NCI-H1694 (cell line): ENCODE results near the gene UQCR10.
"Not testable (repeated sequence)": the region's sequence is repeated elsewhere in the genome, so short reads cannot be mapped to it uniquely, and the experiment has no call there.

Source experiments
- DNase-seq: peaks from one replicate; lab custom pipeline; 2025; lab: John Stamatoyannopoulos, UW

The UQCR10 gene

DNA sequence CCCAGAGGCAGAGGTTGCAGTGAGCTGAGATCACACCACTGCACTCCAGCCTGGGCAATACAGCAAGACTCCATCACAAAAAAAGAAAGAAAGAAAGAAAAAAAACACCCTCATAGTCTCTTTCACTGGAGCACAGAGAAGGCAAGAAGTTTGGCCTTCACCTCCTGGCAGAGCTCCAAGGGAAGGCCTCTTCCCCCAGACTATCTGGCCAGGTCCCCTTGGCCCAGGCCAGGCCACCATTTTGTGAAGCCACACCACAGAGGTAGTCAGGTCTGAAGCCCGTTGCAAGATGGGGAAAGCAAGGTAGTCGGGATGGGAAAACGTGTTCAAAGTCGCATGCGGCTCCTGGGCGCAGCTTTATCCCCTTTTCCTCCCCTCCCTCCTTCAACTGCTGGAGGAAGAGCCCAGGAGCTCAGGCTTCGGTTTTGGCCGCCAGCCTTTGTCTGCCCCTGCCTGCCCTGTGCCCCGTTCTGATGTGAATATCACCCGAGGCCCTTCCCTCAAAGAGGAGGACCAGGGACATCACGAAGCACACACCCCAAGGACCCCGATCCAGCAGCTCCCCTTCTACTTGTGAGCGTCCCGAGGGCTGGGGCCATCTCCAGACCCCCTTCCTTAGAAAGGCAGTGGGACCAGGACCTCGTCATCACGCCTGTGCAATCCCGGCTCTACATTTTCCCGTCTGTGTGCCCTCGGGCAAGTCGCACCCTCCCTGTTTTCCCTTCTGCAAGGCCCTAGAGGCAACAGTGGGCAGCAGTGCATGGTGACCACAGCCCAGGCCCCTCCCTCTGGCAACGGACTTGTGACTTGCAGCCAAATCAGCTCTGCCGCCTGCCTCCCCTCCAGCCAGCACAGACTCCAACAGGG lies 29.7 kb upstream of the UQCR10 start:
- no peak for DNase-seq

DNA sequence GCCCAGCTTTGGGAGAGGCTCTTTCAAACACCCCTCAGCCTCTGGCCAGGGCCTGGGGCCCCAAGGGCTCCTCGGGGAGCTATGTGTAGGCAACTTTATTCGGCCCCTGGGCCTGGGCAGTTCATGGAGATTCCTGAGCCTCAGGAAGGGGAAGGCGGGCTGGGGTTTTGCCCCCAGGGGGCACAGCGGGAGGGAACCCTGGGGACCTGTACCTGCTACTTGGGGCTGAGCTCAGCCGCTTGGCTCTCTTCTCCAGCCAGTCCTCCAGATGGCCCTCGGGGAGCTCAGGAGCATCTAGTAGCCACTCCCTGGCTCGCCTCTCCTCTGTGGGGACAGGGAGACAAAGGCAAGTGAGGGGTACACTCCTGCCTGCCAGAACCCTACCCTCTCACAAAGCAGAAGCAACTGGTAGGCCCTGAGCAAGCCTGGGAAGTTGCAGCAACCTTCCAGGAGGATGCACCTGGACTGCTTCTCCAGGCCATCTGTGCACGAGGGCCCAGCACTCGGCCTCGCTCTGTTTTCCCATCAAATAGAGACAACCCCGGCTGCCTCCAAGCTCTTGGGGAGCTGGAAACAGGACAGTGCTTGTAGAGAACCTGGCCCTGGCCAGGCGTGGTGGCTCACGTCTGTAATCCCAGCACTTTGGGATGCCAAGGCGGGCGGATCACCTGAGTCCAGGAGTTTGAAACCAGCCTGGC lies 28.9 kb upstream of the UQCR10 start:
- no peak for DNase-seq

DNA sequence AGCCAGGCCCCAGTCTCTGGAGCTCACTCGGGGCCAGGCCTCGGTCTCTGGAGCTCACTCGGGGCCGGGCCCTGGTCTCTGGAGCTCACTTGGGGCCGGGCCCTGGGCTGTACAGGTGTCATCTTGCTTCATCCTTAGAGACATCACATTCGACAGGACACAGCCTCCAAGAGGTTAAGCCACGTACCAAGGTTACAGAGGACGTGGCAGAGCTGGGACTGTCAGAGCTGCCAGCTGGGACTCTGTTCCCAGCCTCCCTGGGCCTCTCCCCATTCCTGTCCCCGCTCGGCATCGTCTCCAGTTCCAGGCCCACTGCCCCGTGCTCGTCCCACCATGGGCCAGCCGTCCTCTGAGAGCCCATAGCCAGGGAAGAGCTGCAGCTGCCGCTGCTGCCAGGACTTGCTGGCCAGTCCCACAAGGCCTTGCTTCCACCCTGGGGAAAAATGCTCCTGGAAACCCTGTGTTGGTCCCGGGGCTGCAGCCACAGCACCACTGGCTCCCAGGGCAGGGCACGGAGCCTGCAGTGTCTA lies 27.8 kb upstream of the UQCR10 start:
- no peak for DNase-seq

DNA sequence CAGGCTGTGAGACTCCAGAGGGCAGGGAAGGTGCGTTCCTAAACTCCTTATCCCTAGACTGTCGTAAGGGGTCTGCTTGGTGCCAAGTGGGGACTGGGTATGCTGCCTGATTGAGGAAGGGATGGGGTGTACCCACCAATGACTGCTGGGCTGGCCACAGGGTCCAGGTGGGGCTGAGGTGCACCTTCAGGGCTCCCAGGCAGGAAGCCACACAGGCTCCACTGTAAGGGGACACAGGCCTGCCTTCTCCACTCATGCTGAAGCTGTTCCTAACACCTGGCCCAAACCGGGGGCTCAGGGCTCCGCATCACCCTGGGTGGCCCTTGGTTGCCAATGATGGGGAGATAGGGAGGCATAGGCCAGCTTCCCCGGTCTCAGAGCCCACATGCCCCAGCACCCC lies 27.0 kb upstream of the UQCR10 start:
- no peak for DNase-seq

DNA sequence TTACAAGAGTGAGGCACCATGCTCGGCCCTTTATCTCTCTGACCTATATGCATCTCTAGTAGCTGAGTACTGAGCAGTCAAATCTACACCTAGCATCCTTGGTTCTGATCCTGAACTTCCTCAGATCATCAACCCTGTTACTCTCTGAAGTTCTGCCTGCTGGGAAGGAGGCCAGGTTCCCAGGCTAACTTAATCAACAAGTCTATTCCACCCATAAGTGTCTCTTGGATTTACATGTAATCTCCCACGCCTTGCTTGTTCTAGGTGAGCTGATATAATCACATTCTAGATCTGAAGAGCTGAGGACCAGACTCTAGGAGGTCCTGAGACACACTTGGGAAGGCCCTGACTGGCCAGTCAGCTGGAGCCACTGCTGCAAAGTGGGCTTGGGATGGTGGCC lies 25.2 kb upstream of the UQCR10 start:
- no peak for DNase-seq

DNA sequence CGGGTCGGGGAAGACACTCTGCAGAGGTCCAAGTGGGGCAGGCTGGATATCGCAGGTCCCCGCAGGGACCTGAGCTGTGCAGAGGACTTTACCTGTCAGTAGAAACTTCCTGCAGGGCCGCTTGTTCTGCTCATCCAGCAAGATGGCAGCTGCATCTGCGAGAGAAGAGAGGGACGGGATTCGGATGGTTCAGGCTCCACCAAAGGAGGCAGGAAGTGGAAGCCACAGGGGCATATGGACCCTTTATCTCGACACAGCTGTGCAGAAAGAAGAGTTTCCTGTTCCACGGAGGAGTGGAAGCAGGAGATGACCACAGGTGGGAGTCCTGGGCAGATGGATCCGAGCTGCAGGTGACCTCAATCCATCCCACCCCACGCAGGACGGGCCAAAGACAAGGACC lies 24.8 kb upstream of the UQCR10 start:
- DNase-seq: no peak

DNA sequence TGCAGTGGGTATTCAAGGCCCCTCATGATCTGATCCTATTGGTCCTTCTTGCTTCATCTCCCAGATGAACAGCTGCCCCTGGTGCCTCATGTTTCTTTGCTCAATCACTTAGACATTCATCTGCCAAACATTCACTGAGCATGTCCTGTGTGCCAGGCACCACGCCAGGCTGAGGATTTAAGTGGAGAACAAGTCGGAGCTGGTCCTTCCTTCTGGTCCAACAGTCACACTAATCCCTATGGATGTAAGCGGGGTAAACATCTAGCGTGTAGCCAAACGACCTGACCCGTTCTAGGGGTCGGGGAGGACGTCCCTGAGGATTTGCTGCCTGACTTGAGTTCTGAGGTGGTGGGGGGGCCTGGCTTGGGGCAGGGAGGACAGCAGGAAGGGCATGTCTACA lies 22.3 kb upstream of the UQCR10 start:
- DNase-seq: peak; percentile 97

DNA sequence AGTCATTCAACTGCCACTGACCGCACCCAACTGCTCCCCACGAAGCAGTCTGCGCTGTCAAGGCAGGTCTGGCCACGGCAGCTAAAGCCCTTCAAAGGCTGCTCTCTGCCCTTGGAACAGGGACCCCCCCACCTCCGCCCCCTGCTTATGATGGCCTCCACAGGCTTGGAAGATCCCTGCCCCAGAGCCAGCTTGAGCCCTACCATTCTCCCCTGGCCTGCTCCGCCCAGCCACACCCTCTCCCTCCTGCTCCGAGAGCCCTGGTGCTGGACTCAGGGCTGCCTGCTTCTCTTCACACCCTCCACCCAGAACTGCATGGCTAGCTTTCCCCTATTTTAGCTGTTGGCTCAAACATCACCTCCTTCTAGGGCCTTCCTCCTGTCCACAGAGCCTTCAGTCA lies 19.3 kb upstream of the UQCR10 start:
- DNase-seq: no peak

DNA sequence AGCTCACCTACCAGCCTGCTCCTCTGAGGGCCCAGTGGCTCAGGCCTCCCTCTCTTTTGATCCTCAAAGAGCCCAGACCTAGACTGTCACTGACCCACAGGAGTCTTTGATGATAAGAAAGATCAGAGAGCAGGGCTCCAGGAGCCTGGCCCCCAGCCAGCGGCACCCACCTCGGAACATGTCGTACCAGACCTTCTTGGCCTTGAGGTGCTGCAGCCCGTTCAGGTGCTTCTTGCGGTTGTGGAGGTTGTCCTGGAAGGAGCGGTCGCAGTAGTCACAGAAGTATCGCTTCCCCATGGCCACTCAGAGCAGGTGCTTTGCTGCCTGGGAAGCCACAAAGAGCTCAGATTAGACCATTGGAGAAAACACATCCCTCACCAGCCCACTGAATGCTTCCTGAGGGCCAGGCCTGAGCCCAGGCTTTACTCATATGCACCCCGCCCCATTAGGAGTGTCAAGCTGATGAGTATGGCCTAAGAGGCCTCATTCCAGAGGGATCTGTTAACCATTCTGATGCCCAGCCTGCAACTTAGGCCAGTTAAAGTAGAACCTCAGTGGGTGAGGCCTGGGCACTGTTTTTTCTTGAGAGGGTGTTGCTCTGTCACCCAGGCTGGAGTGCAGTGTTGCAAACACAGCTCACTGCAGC lies 18.8 kb upstream of the UQCR10 start:
- no peak for DNase-seq

DNA sequence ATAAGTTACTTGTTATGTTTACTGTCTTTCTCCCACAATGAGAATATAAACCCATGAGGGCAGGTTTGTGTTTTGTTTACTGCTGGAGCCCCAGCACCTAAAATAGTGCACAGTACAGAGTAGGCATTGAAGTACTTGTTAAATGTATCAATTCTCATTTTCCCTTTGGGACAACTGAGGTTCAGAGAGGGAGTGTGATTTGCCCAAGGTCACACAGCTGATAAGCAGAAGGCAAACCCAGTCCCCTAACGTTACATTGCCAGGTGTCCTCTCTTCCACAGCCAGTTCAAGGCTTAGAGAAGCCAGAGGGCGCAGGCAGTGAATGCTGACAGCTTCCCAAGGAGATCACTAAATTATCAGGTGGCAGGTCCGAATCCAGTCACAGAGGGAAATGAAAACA lies 17.1 kb upstream of the UQCR10 start:
- no peak for DNase-seq

DNA sequence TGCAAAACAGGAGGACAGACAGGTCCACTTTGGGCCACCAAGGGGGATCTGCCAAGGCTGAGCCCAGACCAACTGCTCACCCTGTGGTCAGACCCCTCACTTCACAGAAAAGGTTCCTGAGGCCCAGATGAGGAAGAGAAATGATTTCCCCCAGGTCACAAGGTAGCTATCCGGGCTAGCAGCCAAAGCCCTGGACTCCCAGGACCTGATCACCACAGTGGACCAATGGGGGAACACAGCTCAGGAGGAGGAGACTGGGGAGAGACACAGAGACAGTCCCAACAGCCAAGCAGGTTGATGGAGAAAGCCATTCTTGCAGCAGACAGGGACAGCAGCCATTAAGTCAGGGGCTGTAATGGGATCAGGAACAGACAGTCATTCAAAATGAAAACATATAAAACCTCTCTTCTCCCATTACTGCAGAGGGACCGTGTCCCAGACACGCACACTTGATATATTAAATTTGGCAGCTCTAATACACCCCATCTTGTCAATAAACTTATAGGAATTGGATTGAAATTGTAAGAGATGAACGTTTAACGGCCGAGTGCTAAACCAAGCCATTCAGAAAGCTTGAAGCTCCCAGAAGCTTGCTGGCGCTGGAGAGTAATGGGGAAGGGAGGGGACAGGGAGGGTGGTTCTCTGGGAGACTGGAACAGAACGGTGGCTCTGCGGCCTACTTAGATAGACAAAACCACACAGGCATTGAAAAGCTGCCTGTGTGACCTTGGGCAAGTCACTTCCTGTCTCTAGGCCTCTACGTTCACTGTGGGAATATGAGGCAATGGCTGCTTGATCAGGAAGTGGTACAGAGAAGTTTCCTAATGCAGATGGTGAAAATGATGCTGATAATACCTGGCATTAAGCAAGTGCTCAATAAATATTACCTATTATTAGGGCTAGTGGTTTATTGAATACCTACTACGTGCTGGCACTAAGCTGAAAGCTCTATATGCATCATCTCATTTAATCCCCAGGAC lies 16.3 kb upstream of the UQCR10 start:
- DNase-seq: no peak

DNA sequence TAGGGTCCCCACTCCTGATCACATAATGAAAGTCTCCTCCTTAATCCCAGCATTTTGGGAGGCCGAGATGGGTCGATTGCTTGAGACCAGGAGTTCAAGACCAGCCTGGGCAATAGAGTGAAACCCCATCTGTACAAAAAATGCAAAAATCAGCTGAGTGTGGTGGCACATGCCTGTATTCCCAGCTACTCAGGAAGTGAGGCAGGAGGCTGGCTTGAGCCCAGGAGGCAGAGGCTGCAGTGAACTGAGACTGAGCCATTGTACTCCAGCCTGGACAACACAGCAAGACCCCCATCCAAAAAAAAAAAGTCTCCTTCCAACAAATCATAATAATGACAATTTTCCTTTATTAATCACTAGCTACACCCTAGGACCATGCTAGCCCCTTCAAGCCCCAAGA lies 15.5 kb upstream of the UQCR10 start:
- DNase-seq: no peak

DNA sequence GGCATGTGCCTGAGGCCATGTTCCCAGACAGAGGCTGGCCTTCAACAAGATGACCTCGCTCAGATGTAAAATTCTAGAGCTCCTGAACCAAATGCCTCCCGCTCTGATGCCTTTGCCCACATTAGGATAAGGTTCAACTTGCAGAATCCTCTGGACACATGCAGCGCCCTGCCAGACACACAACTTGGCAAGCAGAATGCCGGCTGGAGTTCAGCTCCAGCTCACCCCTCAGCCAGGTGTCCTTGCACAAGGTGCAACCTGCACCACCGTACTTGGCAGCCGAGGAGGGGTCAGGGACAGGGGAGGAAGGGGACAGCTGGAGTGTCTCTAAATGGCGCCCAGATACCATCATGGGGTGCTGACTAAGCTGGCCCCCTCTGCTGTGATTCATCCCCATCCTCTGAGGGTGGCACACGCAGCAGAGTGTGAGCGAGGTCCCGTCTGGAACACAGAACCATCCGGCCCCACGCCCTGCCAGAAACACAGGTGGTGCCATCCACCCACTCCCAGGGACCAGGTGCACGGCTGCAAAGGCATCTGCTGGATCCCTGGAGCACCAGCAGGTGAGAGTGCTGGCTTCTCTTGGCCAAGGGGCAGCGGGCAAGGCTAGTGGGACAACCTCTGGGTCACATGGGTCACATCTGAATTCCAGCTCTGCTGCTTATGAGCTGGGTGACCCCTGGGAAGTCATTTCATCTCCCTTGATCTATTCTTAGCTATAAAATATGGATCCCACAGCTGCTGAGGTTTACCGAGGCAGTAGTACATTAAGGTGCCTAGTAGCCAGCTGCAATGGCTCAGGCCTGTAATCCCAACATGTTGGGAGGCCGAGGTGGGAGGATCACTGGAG lies 13.1 kb upstream of the UQCR10 start:
- DNase-seq: no peak

DNA sequence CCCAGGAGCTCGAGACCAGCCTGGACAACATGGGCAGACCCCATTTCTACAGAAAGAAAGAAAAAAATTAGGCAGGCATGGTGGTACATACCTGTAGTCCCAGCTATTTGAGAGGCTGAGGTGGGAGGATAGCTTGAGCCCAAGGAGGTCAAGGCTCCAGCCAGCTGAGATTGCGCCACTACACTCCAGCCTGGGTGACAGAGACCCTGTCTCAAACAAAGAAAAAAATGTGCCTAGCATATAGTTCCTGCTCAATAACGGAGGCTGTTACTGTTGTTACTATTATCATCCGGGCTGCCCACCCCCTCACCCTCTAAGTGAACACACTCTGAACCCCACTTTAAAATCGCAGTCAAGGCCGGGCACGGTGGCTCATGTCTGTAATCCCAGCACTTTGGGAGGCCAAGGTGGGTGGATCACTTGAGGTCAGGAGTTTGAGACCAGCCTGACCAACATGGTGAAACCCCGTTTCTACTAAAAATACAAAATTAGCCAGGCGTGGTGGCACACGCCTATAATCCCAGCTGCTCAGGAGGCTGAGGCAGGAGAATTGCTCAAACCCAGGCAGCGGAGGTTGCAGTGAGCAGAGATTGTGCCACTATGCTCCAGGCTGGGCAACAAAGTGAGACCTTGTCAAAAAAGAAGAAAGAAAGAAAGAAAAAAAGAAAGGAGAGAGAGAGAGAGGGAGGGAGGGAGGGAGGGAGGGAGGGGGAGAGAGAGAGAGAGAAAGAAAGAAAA lies 12.3 kb upstream of the UQCR10 start:
- DNase-seq: not testable (repeated sequence)

DNA sequence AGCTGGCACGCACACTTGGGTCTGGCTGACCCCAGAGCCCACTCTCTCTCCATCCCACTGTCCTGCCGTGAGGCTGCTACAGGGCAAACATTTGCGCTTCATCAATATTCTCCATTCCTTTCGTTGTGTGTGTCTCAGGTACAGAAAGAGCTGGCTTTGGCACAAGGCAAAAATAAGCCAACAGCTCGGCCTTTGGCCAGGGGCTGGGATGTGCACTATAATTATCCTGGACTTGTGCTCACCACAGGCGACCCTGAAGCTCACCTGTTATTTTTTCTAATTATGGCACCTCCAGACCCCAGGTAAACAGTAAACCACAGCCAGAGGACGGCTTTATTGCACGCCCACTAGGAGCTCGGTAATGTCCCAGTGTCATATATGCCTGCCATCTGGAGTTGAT lies 11.3 kb upstream of the UQCR10 start:
- no peak for DNase-seq

DNA sequence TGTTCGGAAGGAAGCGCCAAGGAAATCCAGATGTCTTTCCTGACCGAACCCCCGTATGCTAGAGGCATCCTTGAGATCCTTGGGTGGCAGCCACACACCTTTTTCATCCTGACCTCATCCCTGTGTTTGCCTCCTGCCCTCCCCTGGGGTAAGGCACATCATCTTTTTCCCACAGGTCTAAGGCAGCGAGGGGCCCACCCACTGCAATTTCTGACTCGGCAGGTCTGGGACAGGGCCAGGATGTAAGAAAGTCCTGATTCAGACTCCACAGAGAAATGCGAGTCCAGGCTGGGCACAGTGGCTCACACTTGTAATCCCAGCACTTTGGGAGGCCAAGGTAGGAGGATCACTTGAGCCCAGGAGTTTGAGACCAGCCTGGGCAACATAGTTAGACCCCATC lies 10.8 kb upstream of the UQCR10 start:
- no peak for DNase-seq

DNA sequence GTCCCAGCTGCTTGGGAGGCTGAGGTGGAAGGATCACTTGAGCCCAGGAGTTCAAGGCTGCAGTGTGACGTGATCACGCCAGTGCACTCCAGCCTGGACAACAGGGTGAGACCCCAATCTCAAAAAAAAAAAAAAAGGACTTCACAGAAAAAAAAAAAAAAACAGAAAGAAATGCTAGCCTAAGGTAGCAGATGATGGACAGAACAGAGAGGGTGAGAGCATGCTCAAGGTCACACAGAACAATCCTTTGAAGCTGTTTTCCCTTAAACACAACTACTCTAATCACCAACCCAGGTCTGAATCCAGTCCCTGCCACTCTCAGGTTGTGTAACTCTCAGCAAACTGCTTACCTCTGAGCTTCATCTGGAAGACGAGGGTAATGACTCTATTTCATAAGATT lies 10.1 kb upstream of the UQCR10 start:
- DNase-seq: no peak

DNA sequence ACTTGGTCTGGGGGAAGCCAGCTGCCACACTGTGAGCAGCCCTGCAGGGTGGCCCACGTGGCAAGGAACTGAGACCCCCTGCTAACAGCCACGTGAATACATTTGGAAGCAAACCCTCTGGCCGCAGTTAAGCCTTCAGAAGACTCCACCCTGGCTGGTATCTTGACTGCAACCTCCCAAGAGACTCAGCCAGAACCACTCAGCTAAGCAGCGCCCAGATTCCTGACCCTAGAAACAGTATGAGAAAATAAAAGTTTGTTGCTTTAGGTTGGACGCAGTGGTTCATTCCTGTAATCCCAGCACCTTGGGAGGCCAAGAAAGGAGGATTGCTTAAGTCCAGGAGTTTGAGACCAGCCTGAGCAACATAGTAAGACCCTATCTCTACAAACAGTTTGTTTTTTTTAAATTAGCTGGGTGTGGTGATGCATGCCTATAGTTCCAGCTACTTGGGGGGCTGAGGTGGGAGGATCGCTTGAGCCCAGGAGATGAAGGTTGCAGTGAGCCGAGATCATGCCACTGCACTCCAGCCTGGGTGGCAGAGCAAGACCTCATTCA lies 9.0 kb upstream of the UQCR10 start:
- no peak for DNase-seq

DNA sequence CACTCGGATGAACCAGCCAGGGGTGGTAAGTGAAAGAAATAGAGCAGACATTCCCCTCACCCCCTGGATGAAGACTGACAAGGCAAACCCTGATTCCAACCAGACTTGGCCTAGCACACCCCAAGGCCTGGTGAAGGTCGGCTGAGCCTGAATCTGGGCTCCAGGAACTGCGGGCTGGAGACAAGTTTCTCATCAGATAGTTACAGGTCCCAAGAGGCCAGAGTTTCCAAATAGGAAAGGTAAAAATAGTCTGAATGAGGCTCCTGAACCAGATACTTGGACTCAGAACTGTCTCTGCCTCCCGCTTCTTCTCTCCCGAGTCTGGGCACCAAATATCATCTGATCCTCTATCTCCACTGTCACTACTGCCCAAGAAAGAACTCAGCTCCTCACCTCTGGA lies 8.2 kb upstream of the UQCR10 start:
- no peak for DNase-seq

DNA sequence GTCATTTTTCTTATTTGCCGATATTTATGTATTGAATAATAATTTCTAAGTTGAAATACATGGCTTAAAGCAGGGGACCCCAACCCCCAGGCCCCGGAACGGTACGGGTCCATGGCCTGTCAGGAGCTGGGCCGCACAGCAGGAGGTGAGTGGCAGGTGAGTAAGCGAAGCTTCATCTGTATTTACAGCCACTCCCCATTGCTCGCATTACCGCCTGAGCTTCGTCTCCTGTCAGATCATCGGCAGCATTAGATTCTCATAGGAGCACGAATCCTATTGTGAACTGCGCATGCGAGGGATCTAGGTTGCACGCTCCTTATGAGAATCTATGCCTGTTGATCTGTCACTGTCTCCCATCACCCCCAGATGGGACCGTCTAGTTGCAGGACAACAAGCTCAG lies 4.9 kb upstream of the UQCR10 start:
- DNase-seq: no peak
